Gastroesophageal sphincter (tissue), 3 donors: ENCODE results near the gene FGF5.

ENCODE experiments used
- EP300 ChIP-seq: sonication (generic); formaldehyde crosslinking; IDR thresholded peaks from one replicate; pipeline ENCODE4 v1.6.1; 2017; ENCODE audit warnings: antibody characterized with exemption, mild to moderate bottlenecking
- POLR2A ChIP-seq, 2 donors: fragments of 450-650 bp; IDR thresholded peaks; one replicate each; pipeline ENCODE4 v1.6.1; 2017; ENCODE audit warnings: antibody characterized with exemption in 2 of 2, mild to moderate bottlenecking in 2 of 2, moderate library complexity in 1 of 2
- POLR2AphosphoS5 ChIP-seq: sonication (generic); formaldehyde crosslinking; IDR thresholded peaks from one replicate; pipeline ENCODE4 v1.6.1; 2017; ENCODE audit warnings: antibody characterized with exemption
- TF ChIP-seq, protein P1 (sequence below), 4 experiments: fragments of 200-600 bp in 2 of 4; fragments of 450-650 bp in 2 of 4; sonication (generic) in 1 of 4; IDR thresholded peaks; one replicate each; pipeline ENCODE4 v1.5.1; 2017 to 2019; ENCODE audit warnings: antibody characterized with exemption in 4 of 4, mild to moderate bottlenecking in 2 of 4, moderate library complexity in 2 of 4

DNA sequence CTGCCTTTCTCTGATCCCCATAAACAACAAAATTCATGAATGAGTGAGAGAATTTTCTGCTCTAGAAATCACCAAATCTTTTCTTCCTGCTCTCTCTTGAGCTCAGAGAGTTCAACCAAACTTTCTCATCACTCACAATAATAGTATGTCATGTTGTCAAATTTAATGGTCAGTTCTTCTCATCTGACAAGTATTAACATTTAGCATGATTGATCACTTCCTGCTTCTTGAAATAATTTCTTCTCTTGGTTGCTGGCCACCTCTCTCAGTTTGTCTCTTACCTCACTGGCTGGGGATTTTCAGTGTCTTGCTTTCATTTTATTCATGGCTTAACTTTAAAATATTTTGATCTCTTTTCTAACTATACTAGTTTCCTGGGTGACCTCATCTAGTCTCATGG is 25.5 kb upstream of the FGF5 start:
- TF ChIP-seq, protein P1, sequence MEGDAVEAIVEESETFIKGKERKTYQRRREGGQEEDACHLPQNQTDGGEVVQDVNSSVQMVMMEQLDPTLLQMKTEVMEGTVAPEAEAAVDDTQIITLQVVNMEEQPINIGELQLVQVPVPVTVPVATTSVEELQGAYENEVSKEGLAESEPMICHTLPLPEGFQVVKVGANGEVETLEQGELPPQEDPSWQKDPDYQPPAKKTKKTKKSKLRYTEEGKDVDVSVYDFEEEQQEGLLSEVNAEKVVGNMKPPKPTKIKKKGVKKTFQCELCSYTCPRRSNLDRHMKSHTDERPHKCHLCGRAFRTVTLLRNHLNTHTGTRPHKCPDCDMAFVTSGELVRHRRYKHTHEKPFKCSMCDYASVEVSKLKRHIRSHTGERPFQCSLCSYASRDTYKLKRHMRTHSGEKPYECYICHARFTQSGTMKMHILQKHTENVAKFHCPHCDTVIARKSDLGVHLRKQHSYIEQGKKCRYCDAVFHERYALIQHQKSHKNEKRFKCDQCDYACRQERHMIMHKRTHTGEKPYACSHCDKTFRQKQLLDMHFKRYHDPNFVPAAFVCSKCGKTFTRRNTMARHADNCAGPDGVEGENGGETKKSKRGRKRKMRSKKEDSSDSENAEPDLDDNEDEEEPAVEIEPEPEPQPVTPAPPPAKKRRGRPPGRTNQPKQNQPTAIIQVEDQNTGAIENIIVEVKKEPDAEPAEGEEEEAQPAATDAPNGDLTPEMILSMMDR (IDR thresholded peaks at IDR 0.05) = no peak
- TF ChIP-seq POLR2A (IDR thresholded peaks at IDR 0.05) = no peak
- no peak for TF ChIP-seq POLR2AphosphoS5
- TF ChIP-seq EP300 = no peak
